NCI-H2227 (cell line): ENCODE measurements around the gene FLAD1.

Experiments
- DNase-seq: peaks from one replicate; lab custom pipeline; 2025; ENCODE audit not compliant: unreplicated experiment; lab: John Stamatoyannopoulos, UW

FLAD1 gene

DNA sequence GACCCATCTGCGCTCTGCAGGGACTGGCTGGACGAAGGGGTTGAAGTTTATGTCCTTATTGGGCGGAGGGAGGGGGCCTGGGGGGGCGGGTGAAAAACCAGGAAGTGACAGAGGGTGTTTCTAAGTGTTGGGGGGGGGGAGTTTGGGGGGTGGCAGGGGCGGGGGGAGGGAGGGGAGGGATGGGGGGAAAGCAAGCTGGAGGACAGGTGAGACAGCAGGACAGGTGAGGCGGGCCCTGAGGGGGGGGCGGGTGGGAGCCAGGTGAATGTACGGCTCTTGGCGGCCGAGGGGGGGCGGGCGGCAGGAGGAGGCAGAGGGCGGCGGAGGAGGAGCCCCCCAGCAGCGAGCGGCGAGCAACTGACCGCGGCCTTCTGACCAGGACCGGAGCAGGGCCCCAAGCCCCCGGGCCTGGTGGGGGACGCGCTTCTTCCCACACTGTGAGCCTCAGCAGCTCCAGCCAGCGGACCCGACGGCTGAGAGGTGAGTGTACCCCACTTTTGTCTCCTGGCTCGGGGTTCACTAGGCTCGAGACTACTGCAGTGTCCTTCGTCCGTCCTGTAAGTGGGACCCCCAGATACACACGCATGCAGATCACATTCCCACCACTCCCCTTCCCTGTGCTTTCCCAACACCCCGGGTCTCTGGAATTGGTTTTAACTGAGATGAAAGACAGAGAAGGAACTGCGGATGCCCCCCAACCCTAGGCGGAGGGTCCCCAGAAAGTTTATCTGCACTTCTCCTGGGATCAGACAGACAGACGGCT, 19.5 kb downstream of the FLAD1 start, which contains the start of gene ZBTB7B:
TSS of gene ZBTB7B (plus strand) at position 339 of the 763 bp plus-strand sequence. CDS start 11,859 bp downstream, outside the sequence.
- DNase-seq, result no peak

DNA sequence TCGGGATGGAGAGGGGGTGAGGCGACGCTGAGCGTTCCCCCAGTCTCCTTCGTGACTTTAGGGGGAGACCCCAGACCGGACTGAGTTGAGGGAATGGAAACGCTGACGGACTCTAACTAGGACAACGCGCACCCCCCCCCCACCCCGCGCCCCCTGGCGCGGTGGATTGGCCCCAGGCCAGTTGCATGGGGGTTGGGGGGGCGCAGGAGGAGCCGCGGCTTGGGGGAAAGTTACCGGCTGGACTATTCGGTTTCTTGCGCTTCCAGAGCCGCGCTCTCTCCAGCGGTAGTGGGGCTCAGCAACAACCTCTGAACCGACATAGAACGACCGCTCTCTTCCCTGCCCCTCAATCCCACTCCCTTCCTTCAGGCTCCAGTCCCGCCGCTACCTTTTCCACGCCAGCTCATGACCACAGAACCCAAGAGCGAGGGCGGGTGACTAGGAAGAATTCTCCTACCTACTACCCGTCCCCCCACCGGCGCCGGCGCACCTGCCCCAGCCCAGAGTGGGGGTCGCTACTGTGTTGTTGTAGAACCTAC, 20.2 kb downstream of the FLAD1 start:
- no peak for DNase-seq

DNA sequence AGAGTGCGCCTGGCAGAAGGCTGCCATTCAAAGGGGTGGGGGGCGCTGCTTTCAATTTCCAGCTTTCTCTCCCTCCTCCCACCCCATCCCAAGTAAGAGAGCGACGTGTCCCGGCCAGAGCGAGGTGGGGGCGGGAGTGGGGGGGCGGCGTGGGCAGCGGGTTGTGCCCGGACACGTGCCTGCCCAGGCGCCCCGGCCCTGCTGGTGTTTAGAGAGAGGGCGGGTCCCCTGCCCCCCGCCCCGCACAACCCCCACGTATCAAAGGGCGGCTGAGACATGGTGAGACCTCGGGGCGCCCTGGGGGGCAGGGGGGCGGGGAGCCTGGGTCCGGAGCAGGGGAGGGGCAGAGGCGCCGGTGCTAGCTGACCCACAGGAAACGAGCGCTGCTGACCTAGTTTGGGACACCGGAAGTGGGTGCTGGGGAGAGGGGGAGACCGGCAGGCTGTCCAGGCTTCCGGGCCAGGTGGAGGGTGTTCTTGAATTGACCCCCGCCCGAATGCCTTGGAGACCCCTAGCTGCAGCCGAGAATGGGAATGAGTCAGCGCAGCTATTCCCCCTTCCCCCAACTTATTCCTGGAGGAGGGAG, 20.7 kb downstream of the FLAD1 start:
- no peak for DNase-seq

DNA sequence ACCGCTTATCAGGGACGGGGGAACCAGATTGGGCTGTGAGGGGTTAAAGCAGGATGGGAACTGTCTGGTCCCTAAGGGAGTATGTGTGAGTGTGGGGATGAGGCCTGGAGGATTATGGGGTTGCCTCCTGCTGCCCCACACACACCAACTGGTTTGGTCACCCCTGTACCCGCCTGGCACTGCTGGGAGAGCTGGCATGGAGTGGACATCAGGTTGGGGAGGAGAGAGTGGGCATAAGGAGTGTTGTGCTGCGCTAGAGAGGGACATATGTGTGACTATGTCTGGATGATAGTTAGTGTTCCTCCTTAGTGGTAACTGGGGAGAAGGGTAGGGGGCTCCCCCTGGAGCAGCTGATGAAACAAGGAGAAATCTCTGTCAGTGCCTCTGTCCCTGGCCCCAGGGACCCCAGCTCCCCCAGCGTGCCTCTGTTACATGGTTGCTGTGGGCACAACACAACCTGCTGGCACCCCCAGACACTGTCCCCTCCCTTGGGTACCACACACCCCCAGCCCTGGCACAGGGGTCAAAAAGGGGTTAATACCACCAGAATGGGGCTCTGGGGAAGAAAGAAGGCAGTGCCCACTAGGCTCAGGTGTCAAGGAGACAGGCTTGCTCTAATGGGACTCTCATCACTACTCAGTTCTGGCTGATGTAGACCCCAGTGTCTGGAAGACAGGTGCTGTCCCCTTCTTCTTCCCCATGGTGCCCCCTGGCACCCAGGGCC, 21.4 kb downstream of the FLAD1 start:
- no peak for DNase-seq

DNA sequence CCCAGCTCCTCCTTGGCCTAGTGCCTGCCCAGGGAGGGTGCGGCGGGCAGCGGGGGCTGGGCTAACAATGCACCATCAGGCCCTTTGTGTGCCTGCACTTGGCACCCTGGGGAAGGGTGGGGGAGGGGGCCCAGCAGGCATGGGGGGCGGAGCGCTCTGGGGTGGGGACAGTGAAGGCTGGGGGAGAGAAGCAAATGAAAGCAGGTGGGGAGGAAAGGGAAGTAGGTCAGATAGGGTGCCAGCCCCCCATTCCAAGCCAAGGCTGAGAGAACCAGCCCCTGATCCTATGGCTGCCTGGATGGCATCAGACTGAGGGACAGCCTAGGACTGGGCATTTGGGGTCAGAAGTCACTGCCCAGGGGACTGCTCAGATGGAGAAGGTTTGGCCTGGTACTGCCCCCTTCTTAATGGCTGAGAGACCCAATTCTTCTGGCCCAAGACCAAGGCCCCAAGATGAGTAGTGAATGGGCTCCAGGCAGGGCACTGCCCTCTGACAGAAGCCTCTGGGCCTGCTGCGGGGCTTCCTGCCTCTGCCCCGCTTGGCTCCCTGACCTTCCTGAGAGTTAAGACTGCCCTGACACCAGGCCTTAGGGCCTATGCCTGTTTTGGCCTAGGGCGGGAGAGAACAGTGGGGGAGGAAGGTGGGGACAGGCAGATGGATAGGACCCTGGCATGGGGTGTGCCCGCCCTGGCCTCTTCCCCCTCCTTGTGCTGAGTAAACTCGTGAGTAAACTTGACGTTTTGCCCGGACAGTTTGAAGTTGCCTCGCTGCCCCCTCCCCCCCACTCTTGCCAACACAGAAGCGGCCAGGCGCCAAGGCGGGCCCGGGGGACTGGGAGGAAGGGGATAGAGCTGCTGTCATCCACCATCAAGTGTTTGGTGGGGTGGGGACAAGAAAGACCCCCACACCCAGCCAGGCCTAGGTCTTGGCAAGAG, 22.2 kb downstream of the FLAD1 start:
- no peak for DNase-seq

DNA sequence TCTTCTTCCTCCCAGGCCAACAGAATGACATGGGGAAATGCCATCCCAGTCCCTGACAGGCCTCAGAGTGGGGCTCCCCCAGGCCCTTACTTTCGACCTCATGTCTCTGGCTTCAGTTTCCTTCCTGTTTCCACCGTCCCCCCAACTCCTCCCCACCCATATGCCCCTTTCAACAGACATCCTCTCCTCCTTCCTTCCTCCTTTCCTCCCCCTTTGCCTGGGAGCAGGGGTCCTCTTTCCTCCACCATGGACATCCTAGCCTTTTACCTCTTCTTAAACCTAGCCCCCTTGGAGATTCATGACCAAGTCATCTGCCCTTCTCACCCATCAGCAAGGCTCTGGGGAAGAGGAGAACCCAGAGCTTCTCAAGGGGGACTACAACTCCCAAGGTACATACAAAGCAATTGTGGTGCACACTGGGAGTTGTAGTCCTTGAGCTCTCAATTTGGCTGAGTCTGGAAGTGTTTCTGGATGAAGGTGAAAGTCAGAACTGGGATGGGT, 23.5 kb downstream of the FLAD1 start:
- DNase-seq, result peak; percentile 61

DNA sequence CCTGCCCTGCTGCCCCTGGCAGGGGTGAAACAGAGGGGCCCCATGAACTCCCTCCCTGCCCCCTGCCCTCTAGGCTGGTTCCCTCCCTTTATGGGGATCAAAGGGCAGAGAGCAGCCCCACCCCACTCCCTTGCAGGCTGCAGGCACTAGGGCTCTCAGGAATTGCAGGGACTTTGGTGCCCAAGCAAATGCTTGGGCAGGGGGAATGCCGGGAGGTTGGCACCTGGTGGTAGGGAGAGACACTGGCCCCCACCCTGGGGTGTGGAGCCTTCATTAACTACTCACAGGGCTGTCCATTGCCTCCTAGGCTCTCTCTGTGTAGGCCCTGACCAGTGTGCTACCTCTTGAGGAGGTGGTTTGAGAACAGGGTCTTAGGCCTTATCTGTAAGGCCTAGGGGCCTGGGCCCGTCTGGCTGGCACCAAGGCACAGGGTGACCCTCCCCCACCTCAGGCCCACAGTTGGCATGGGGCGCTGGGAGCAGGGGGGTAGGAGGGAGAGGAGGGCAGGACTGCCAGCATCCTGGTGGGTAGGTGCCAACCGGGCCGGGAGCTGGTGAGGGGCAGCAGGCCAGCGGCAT, 24.2 kb downstream of the FLAD1 start:
- no peak for DNase-seq

DNA sequence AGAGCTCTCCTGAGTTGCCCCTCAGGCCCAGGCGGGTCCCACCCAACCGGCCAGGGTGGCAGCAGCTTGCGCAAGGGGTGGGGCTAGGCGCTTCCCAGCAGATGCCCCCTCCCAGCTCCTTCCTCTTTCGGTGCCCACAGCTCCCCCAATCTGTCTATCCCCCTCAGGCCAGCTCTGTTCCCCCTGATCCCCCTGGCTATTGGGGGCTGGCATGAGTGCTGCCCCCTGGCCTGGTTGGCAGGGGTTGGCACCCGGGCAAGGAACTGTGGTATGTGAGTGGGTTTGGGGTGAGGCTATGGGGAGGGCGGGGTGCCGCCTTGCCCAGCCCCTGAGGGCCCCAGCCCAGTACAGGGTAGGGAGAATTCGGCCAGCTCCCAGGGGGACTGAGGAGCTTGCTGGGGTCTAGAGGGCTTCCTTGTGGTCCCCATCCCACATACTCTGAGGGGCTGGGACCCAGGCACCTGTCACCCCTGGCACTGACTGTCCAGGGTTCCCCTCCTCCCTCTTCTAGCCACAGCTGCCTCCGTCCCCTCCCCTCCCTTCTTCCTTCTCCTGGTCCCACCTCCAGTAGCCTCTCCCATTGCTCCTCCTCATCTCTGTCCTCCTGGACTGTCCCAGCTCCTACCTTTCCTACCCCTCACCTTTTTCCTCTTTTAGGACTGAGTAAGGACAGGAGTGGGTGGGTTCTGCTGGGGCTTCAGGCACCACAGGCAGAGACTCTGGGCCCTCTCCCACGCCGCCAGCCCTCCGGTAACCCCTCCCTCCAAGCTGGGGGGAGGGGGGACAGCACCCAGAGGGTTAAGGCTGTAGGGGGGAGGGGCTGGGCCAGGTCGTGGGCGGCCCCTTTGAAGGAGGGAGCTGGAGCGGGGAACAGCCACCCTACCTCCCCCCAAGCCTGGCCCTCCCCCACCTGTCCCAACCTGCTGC, 25.1 kb downstream of the FLAD1 start:
- no peak for DNase-seq

DNA sequence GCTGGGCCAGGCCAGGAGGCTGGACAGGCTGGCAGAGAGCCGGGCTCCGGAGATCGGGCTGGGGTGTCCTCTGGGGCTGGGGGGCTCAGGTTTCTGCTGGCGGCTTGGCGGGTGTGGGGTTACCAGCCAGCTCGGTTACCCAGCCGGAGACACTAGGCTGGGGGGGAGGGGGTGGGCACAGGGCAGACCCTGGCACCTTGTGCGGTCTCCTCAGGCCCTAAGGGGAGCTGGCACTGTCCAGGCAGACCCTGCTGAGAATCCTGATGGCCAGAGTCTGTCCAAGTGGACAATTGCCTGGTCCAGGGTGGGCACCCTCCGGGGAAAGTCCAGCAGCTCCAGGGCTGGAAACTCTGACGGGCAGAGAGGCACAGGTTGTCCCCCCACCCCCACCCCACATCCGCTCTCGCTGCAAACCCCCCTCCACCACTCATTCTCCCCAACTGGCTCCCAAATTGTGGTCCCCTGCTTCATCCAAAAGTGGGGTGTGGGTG, 26.1 kb downstream of the FLAD1 start:
- no peak for DNase-seq

DNA sequence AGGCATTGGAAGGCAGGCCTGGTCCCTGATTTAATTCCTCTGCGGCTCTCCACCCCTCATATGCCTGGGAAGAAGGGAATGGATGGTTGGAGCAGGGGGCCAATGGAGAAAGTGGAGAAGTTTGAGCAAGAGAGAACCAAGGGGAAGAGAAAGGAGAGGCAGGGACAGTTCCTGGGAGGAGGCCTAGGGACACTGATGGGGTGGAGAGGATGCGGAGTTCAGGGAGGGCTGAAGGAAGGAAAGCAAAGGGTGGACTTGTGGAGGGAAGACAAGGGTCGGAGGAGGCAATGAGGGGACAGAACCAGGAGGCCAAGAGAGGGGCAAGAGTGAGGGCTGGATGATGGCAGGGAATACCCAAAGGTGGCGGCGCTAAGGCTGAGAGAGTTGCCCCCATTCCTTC, 26.6 kb downstream of the FLAD1 start:
- no peak for DNase-seq

DNA sequence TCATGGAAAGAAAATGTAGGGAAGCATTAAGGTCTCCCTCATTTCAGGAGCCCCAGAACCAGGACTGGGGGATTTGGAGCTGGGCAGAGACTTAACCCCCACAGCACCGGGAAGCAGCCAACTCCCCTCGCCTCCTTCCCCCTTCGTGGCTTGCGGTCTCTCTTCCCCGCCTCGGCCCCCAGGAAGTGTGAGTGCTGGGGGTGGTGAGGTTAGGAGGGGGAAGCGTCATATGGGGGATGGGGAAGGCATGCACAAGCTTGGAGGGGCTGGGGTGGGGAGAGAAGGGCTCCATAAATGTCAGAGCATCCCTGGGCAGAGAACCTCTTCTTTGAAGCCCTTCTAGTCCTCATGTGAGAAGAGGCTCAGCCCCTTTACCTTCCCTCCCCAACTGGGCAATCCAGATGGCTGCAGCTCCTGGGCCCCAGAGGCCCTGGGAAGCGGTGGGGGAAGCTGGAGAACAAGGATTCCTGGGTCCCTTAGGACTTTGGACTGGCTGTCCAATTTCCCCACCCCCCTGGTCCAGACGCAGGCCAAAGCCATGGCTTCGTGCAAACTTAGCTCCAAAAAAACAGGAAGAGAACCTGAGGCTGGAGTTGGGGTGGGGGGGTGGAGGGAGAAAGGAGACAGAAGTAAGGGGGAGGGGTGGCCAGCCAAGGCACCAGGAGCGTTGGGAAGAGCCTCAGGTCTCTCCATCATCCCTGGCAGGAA, 27.2 kb downstream of the FLAD1 start:
- no peak for DNase-seq

DNA sequence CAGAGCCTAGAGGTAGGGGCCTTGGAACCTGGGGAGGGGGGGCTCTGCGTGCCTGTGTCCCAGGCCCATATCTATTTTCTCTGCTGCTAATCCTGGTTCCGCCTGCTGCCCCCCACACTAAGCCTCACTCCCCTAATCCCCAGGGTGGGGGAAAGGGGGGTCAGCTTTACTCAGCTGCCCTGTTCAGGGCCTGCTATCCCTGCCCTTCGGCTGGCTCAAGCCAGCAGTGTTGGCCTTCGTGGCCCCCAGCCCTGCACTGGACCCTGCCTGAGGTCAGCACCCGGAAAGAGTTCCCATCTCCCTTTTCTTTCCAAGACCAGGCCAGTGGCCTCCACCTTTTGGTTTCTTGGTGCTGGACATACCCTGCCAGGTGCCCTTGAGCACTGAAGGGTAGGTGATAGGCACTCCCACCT, 27.9 kb downstream of the FLAD1 start:
- DNase-seq, result no peak

DNA sequence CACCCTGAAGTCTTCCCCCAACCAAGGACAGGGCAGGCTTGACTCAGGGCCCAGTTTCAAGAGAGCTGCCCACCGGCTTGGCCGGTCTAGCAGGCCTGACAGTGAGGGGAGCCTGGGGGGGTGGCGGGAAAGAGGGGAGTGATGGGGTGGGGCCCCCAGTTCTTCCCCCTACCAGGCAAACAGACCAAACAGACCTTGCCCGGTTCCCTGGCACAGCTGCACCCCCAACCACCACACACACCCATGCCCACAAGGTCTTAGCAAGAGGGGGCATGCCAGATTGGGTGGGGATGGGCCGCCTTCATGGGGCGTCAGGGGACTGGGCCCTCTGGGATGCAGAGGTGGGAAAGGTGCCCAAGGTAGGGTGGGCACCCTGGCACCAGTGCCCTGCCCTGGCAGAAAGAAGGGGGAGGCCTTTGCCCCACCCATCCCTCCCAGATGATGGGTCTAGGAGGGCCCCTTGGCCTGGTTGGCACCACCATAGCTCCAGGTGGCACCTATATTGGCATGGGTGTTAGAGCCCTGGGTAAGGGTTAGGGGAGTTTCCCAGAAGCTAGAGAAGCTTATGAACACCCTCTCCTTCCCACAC, 28.4 kb downstream of the FLAD1 start:
- no peak for DNase-seq

DNA sequence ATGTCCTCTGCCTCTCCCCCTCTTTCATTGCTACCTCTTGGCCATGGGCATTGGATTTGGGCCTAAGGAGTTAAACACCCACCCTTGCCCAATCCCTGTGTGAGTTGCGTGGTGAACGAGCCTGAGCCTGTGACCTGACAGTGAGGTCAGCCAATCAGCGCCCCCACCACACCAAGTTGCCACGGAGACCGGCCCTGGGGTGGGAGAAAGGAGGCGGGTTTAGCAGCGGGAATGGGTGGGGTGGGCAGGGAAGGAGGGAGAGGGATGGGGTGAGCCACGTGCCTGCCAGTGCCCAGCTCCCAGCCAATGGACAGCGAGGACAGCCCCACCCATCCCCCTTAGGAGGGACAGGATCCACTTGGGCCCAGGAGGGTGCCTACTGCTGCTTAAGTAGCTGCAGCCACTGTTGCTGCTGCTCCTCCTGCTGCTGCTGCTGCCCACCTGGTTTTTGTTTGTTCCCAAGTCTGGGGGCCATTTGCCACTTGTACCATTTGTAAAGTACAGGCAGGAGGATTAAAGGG, 28.9 kb downstream of the FLAD1 start:
- peak; percentile 95 for DNase-seq

DNA sequence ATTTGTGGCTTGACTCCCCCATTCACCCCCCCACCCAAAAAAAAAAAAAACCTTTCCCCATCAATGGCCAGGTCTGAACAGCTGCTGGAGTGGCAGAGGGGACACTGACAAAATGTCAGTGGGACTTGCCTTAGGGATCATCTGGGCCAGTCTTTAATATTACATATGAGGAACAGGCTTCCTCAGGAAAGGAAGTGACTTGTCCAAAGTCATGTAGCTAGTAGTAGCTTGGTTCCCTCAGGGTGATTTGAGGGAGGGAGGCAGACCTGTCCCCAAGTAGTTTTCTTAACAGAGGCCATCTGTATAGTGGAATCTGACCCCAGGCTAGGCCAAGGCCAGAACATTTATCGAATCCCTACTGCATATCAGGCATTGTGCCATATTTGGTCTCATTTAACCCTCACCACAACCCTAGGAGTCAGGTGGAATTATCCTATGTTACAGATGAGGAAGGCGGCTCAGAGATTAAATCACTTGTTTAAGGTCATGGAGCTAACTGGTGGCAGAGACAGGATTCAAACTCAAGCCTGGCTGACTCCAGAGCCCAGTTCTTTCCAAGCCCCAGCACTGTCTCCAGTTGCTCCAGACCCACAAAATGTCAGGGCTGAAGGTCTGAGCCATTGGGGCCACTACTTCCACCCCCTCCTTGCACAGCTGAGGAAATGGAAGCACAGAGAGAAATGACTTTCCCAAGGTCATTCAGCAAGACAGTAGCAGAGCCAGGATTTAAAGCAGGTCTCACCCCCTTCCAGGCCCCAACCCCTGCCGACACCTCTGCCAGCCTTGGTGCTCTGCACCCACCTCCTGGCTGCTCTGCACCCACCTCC, 29.8 kb downstream of the FLAD1 start:
- no peak for DNase-seq

DNA sequence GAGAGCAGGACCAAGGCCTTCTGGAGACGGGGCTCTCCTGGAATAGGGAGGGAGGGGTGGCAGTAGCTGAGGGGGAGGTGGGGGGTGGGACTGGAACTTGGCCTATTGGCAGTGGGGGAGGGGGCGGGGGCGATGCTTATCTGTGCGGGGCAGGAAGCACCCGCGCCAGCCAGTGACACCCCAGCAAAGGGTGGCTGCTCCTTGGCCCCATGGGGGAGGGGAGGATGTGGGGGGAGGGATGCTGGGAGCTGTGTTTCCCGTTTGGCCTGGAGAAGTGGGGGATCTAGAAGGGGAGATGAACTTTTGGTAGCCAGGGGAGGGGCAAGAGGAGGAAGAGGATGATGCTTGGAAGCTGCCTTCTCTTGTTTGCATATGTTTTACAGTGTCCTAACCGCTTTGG, 30.5 kb downstream of the FLAD1 start:
- DNase-seq, result no peak
